RWPE2 (cell line): ENCODE data around the gene SLC22A17.

Experiments
- ATAC-seq: fragments of 200-7000 bp; cut with Tn5 transposase; 3 replicates; pipeline ENCODE4 v1.9.1; 2021; ENCODE audit warnings: low read depth
- DNase-seq: peaks from one replicate; pipeline ENCODE4 v3.0.0-alpha.2; 2020; ENCODE audit warnings: low spot score
- H3K27ac ChIP-seq: fragments of 450-650 bp; 2 replicates; pipeline ENCODE4 v1.5.1; 2017; ENCODE audit warnings: mild to moderate bottlenecking; ENCODE audit not compliant: poor library complexity, severe bottlenecking
- H3K27me3 ChIP-seq: fragments of 250-450 bp; sonication (Bioruptor Pico); 2 replicates; pipeline ENCODE4 v1.5.1; 2021; ENCODE audit warnings: mild to moderate bottlenecking, moderate library complexity; ENCODE audit not compliant: insufficient read depth, poor library complexity, severe bottlenecking
- H3K36me3 ChIP-seq: fragments of 250-450 bp; sonication (Bioruptor Pico); 2 replicates; pipeline ENCODE4 v1.5.1; 2020; ENCODE audit warnings: low read depth, mild to moderate bottlenecking, moderate library complexity
- H3K4me1 ChIP-seq: fragments of 250-450 bp; sonication (Bioruptor Pico); 2 replicates; pipeline ENCODE4 v1.5.1; 2021; ENCODE audit warnings: mild to moderate bottlenecking, moderate library complexity; ENCODE audit not compliant: insufficient read depth, poor library complexity, severe bottlenecking
- H3K4me3 ChIP-seq: fragments of 250-450 bp; sonication (Bioruptor Pico); 2 replicates; pipeline ENCODE4 v1.5.1; 2021; ENCODE audit warnings: mild to moderate bottlenecking, moderate library complexity; ENCODE audit not compliant: severe bottlenecking
- H3K9me3 ChIP-seq: fragments of 250-450 bp; sonication (Bioruptor Pico); 2 replicates; pipeline ENCODE4 v1.5.1; 2021; ENCODE audit warnings: mild to moderate bottlenecking, moderate library complexity; ENCODE audit not compliant: severe bottlenecking
- TF ChIP-seq, protein P1 (sequence below): fragments of 450-650 bp; IDR thresholded peaks from one replicate; pipeline ENCODE4 v1.5.1; 2017; ENCODE audit warnings: mild to moderate bottlenecking, moderate library complexity; ENCODE audit not compliant: poor library complexity, severe bottlenecking

SLC22A17 gene

DNA sequence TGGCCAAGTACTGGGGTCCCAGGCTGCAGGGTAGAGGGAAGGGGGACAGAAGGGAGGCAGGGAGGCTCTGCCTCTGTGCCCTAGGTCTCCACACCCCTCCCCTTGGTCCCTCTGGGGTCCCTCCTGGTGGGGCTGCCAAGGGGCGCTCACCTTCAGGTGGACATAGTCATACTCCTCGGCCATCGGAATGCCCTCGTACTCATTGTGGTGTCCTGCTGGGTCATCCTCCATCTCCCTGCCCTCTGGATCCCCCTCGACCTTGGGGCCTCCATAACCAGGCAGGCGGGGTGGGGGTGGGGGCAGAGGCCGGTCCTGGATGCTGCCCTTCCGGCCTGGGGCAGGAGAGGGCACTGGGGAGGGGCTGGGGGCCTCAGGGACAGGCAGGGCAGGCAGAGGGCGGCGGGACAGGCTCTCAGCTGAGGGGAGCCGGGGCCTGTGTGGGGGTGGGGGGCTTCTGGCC lies 6.5 kb upstream of the SLC22A17 start:
- H3K27ac ChIP-seq, result no peak overlapping the region
- ATAC-seq, result no peak
- H3K4me1 ChIP-seq, result no peaks in the 10 kb centered on the region
- H3K36me3 ChIP-seq, result no peaks in the 10 kb centered on the region; the same call in 1 of the 2 replicates
- TF ChIP-seq, protein P1, sequence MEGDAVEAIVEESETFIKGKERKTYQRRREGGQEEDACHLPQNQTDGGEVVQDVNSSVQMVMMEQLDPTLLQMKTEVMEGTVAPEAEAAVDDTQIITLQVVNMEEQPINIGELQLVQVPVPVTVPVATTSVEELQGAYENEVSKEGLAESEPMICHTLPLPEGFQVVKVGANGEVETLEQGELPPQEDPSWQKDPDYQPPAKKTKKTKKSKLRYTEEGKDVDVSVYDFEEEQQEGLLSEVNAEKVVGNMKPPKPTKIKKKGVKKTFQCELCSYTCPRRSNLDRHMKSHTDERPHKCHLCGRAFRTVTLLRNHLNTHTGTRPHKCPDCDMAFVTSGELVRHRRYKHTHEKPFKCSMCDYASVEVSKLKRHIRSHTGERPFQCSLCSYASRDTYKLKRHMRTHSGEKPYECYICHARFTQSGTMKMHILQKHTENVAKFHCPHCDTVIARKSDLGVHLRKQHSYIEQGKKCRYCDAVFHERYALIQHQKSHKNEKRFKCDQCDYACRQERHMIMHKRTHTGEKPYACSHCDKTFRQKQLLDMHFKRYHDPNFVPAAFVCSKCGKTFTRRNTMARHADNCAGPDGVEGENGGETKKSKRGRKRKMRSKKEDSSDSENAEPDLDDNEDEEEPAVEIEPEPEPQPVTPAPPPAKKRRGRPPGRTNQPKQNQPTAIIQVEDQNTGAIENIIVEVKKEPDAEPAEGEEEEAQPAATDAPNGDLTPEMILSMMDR, result no peak
- peak; percentile 44 for DNase-seq
- no peaks in the 10 kb centered on the region for H3K27me3 ChIP-seq
- no peaks in the 10 kb centered on the region for H3K9me3 ChIP-seq
- no peak overlapping the region for H3K4me3 ChIP-seq

DNA sequence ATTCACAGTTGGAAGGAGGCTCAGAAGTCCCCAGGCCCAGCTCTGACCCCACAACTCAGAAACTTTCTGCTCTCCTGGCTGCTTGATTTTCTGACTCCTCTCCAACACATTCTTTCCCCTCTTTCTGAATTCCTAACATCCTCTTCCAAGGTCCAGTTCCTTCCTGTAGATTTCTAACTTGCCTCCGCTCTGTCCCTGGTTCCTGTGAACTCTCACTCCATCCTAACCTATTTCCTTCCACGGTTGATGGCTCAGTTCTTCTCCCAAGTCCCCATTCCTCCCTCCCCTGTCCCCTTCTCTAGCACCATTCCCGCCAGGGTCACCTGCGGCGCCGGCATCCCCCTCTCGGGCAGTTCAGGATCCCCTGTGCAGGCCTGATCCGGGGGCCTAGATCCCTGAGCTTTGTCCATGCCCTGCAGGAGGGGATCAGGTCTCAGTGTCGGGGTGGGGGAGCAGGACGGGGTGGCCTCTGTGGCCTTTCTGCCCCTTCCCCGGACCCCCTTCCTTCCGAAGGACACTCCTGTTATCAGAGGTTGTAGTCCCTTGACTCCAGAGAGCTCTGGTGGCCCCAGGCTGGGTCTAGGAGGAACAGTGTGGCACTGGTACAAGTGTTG lies 6.0 kb upstream of the SLC22A17 start:
- Histone ChIP-seq H3K9me3 (no peaks in the 10 kb centered on the region), H3K4me1 (no peaks in the 10 kb centered on the region), H3K27me3 (no peaks in the 10 kb centered on the region), H3K27ac (no peak overlapping the region), H3K36me3 (no peaks in the 10 kb centered on the region; the same call in 1 of the 2 replicates), H3K4me3 (no peak overlapping the region)
- no peak for ATAC-seq
- TF ChIP-seq, protein P1, result no peak
- DNase-seq, result peak; percentile 64

DNA sequence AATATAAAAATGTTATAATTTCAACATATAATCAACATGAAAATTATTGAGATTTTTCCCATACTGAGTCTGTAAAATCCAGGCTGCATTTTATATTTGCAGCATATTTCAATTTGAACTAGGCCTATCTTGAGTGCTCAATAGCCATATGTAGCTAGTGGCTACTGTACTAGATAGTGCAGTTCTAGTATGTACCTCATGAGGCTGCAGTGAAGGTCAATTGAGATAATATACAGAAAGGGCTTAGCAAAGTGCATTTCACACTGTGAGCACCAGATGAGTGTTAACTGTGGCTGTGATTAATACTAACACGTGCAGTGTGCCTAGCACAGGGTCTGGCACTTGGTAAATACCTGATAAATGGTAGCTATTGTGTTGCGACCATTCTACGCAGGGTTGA lies 5.4 kb upstream of the SLC22A17 start:
- no peak overlapping the region for H3K27ac ChIP-seq
- H3K4me1 ChIP-seq, result no peaks in the 10 kb centered on the region
- no peak overlapping the region for H3K4me3 ChIP-seq
- no peaks in the 10 kb centered on the region for H3K27me3 ChIP-seq
- TF ChIP-seq, protein P1, result no peak
- DNase-seq (no peak), ATAC-seq (peak; percentile 20; the same call in 1 of the 3 replicates)
- no peaks in the 10 kb centered on the region for H3K36me3 ChIP-seq
- H3K9me3 ChIP-seq, result no peaks in the 10 kb centered on the region

DNA sequence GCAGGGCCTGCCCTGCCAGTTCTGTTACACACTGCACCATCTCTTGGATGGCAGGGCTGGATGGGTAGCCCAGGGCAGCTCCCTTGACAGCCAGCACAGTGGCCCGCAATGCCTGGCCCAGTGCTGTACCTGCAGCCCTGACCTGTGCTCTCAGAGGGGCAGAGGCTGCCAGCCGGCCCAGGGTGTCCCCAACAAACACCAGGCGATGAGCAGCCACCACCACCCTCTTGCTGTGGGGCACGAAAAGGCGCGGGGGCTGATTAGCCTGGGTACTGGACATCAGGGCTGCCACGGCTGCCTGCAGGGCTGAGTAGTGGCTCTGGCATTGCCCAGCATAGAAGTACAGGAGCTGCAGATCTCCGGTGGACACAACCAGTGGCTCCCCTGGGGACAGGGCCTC lies 4.6 kb upstream of the SLC22A17 start:
- Histone ChIP-seq H3K4me3 (no peak overlapping the region), H3K9me3 (no peaks in the 10 kb centered on the region), H3K4me1 (no peaks in the 10 kb centered on the region), H3K27ac (no peak overlapping the region), H3K36me3 (no peaks in the 10 kb centered on the region), H3K27me3 (no peaks in the 10 kb centered on the region)
- TF ChIP-seq, protein P1, result no peak
- DNase-seq (no peak), ATAC-seq (no peak)

DNA sequence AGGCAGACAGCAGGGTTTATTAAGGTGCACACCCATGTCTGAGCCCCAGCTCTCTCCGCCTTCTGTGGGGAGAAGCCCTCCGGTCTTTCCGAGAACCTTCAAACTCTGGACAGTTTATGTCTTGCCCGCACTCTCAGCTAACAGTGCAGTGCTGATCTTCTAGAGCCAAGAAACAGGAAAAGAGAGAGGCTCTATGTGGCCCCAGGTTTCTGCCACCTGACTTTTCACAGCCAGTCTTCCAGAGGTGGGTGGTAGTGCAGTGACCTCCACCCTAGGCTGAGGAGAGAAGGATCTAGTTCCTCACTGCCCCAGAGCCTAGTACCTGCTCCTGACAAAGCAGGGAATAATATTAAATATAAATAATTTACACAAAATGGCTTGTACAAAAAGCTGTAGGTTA lies 4.0 kb upstream of the SLC22A17 start:
- no peak overlapping the region for H3K4me3 ChIP-seq
- no peaks in the 10 kb centered on the region for H3K9me3 ChIP-seq
- no peaks in the 10 kb centered on the region for H3K27me3 ChIP-seq
- no peak overlapping the region for H3K27ac ChIP-seq
- no peaks in the 10 kb centered on the region for H3K4me1 ChIP-seq
- no peak for ATAC-seq
- DNase-seq, result no peak
- TF ChIP-seq, protein P1, result no peak
- H3K36me3 ChIP-seq, result no peaks in the 10 kb centered on the region
